HS-27A (cell line): ENCODE measurements around the gene CCDC50.

Source experiments
- DNase-seq: peaks from one replicate; pipeline ENCODE4 v3.0.0-alpha.2; 2012; ENCODE audit warnings: low read depth, missing footprints

CCDC50 gene, protein sequence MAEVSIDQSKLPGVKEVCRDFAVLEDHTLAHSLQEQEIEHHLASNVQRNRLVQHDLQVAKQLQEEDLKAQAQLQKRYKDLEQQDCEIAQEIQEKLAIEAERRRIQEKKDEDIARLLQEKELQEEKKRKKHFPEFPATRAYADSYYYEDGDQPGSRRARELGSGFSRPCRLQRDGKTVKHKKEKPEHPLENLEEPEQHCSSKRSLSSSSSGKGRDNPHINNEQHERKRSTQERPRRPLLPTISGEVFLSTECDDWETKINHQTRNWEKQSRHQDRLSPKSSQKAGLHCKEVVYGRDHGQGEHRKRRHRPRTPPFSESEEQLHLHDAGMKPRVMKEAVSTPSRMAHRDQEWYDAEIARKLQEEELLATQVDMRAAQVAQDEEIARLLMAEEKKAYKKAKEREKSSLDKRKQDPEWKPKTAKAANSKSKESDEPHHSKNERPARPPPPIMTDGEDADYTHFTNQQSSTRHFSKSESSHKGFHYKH

GRCh38 chr3:191328962-191329653, at the start of gene CCDC50:
Gene CCDC50 (plus strand): TSS chr3:191329394. CDS start chr3:191329675, 281 bp downstream.
- no peak for DNase-seq

DNA sequence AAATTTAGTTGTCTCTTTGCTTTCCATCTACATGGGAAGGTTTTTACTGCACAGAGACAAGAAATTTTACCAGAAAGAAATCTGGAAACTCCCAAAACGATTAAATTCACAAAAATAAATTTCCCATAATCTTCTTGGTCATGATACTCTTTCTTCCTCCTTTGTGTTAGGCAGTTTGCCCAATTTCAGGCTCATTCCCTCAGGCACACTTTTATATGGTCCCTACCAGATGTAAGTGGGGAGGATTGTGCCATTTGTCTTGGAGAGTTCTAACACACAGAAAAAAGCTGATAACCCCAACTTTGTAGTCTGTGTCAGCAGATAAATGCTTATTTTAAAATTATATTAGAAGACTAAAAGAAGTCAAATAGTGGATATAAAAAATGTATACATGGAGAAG, 49.1 kb upstream of the CCDC50 start:
- DNase-seq: no peak

DNA sequence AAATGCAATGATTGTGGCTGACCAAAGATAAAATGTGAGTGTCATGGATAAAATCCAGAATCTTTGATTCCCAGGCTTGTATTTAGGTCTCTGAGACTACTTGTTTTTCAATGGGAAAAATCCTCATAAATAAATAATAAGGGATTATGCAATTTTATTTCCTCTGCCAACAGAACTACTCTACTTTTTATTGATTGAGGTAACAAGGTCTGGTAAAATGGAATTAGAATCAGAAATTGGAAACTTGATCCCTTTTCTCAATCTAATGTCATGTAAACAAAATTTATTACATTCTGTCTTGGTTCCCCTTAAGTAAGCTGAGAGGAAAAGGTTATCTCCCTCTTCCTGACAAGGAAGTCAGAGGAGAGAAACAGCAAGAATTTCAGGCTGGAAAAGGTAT, 48.3 kb upstream of the CCDC50 start:
- no peak for DNase-seq

- no peak for DNase-seq
Observed at GRCh38 chr3:191282251-191283185, 46.7 kb upstream of the CCDC50 start.

DNA sequence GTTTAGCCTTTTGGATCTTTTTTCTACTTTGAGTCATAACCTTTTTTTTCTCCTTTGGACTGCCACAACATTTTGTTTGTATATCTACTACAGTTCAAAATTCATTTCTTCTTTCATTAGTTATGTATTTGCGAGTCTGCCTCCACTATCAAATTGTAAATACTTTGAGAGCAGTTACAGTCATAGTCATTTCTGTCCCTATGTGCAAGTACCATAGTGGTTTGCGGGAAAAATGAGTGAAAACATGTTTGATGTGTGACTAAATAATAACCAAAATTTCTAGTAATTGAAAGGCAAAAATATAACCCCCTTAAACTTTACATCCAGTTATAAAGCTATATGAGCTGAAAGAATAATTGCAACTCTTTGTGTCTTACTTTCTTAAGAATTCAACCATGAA, 45.8 kb upstream of the CCDC50 start:
- no peak for DNase-seq

- no peak for DNase-seq
Observed at GRCh38 chr3:191290311-191291025, 38.7 kb upstream of the CCDC50 start.

DNA sequence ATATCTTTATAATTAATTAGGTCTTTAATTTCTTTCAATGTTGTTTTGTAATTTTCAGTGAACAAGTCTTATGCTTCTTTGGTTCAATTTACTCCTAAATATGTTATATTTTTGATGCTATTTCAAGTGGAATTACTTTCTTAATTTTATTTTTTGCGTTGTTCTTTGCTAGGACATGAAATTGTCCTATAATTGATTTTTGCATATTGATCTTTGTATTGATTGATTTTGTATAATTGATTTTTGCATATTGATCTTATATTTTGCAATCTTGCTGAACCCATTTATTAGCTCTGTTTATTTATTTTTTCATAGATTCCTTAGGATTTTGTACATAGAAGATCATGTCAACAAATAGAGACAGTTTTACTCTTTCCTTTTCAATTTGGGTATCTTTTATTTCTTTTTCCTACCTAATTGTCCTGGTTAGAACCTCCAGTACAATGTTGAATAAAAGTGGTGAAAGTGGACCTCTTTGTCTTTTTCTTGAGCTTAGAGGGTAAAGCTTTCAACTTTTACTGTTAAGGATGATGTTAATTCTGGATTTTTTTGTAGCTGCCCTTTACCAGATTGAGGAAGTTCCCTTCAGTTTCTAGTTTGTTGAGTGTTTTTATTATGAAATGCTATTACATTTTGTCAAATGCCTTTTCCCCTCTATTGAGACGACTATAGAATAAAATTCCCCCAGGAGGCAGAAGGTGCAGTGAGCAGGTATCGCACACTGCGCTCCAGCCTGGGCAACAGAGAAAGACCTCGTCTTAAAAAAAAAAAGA, 36.8 kb upstream of the CCDC50 start:
- no peak for DNase-seq

- no peak for DNase-seq
Observed at GRCh38 chr3:191294291-191294690, 34.9 kb upstream of the CCDC50 start.

DNA sequence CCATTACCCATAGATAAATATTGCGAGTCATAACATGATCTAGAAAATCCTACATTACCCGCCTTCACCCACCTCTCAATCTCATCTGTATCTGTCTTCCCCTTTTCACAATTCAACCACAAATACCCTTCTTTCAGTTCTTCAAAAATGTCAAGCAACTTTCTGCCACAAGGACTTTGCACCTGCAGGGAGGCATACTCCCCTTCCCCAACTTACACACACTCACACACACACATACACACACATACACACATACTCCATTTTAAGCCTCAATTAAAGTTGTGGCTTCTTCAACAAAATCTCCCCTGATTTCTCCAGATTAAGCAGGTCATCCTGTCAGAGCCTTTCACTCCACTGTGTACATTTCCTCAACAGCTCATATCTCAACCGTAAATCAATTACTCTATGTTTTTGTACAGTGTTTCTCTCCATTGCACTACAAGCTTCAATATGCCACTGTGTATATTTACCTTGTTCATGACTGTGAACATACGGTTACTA, 33.1 kb upstream of the CCDC50 start:
- no peak for DNase-seq

DNA sequence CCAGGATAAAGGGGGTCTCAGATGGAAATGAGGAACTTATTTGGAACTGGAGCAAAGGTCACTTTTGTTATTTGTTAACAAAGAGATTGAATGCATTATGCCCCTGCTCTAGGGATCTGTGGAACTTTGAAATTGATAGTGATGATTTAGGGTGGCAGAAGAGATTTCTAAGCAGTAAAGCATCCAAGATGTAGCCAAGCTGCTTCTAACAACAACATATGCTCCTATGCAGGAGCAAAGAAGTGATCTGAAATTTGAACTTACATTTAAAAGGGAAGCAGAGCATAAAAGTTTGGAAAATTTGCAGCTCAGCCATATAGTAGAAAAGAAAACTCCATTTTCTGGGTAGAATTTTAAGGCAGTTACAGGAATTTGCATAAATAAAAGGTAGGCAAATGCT, 30.3 kb upstream of the CCDC50 start:
- DNase-seq: no peak

- DNase-seq: no peak
Observed at GRCh38 chr3:191300422-191300821, 28.8 kb upstream of the CCDC50 start.

DNA sequence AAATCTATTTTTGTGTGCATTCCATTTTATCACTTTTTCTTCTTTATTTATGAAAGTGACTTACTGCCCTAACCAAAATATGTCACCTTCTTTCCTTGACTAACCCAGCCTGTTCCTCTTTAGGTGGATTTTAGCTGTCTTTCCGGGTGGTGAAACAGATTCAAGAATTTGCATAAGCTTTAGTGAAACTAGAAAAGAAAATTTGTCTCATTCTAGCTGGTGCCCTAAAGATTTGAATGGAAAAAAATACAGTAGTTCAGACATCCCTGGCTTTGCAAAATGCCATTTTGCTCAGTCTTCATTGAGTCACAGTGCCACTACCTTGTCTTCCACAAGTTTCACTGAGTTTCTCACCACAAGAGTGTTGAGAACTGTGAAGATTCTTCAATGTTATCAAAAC, 28.2 kb upstream of the CCDC50 start:
- no peak for DNase-seq

- no peak for DNase-seq
Observed at GRCh38 chr3:191301782-191302411, 27.3 kb upstream of the CCDC50 start.

GRCh38 chr3:191302451-191302850, 26.7 kb upstream of the CCDC50 start:
- DNase-seq: no peak

DNA sequence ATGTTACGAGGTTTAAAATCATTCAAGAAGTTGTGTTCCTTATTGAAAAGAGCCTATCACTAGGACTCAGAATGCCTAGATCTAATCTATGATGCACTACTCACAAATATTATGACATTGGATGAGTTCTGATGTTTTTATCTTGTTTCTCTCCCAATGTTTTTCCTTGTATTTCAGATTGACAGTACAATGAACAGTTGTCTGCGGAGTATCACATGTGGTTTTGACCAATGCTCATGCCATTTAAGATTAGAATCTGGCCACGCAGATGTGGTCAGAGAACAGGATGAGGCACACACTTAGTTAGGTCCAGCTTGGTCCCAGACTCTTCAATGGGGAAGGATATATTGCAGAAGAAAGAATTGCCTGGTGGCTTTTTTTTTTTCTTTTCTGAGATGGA, 25.6 kb upstream of the CCDC50 start:
- DNase-seq: no peak

DNA sequence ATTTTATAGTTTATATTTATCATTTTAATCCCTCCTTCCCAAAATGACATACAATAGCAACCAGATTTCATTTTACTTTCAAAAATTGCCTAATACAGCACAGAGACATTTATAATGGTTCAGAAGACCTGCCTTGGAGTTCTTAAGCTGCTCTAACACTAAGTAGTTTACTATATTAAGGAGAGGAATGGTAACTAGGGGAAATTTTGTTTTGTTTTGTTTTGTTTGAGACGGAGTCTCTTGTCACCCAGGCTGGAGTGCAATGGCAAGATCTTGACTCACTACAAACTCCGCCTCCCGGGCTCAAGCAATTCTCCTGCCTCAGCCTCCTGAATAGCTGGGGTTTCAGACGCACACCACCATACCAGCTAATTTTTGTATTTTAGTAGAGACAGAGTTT, 22.8 kb upstream of the CCDC50 start:
- DNase-seq: no peak

- DNase-seq: no peak
Observed at GRCh38 chr3:191307341-191307740, 21.9 kb upstream of the CCDC50 start.

DNA sequence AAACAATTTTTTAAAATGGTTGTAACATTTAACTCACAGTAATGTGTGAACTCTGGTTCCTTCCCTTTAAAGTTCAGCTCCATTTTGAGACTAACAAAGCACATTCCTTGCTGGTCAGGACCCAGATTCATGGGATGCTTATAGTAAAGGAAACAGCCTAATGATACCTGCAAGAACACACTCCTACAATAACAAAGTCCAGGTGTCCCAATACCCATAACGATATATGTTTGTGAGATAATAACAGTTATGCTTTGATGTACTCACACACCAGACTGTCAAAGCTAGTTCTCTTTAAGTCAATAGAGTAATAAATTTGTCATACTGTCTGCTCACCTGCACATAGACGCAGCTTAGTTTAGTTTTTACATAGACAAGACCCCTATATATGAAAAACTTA, 15.9 kb upstream of the CCDC50 start:
- no peak for DNase-seq

GRCh38 chr3:191314109-191314728, 15.0 kb upstream of the CCDC50 start:
- DNase-seq: no peak
